Body of pancreas (tissue), 4 donors: ENCODE results near the gene RAB6B. TPM values are rescaled to one million over a fixed set of nuclear protein-coding genes. Genes with fewer than 3 reads are reported as not detected.

Experiments
- ATAC-seq: fragments of 150-250 bp; one replicate; pipeline ENCODE4 v1.9.1; 2016
- DNase-seq, 4 donors: peaks; one replicate each; pipeline ENCODE4 v3.0.0-alpha.2; 2019
- H3K27ac ChIP-seq, 4 donors: fragments of 200-600 bp; sonication (generic); 1 replicate in 3 of 4; 2 replicates in 1 of 4; pipeline versions ENCODE4 v1.5.1 to v1.6.1; 2016 to 2019; ENCODE audit warnings: mild to moderate bottlenecking in 1 of 4, mixed read lengths in 1 of 4, moderate library complexity in 1 of 4
- H3K27me3 ChIP-seq, 2 donors: fragments of 200-600 bp; sonication (generic); one replicate each; pipeline ENCODE4 v1.6.0; 2016; ENCODE audit warnings: mild to moderate bottlenecking in 1 of 2
- H3K36me3 ChIP-seq, 2 donors: fragments of 200-600 bp; sonication (generic); replicated peaks in 1 of 2; 2 replicates each; pipeline ENCODE4 v1.5.1; 2016; ENCODE audit warnings: low read depth in 2 of 2; ENCODE audit not compliant: insufficient read depth in 1 of 2
- H3K4me1 ChIP-seq: fragments of 200-600 bp; sonication (generic); one replicate; pipeline ENCODE4 v1.6.0; 2016
- H3K4me3 ChIP-seq, 2 donors: fragments of 200-600 bp; sonication (generic); 1 replicate in 1 of 2; 2 replicates in 1 of 2; pipeline ENCODE4 v1.5.1; 2016 to 2019
- H3K9me3 ChIP-seq, 3 donors: fragments of 200-600 bp; sonication (generic); 1 replicate in 2 of 3; 2 replicates in 1 of 3; pipeline ENCODE4 v1.5.1; 2016
- CTCF ChIP-seq, 7 experiments: fragments of 450-650 bp in 4 of 7; fragments of 200-600 bp in 3 of 7; sonication (generic) in 3 of 7; IDR thresholded peaks; one replicate each; pipeline ENCODE4 v1.5.1; 2016 to 2019; ENCODE audit warnings: antibody characterized with exemption in 7 of 7
- POLR2A ChIP-seq, 3 donors: fragments of 450-650 bp; IDR thresholded peaks; one replicate each; pipeline ENCODE4 v1.6.1; 2016; ENCODE audit warnings: antibody characterized with exemption in 3 of 3, mild to moderate bottlenecking in 2 of 3
- WGBS, 2 donors: methylation state at CpG; one replicate each; pipeline ENCODE4 v1.1.5; 2017; 5-methylcytosine and 5-hydroxymethylcytosine counted together
- intact Hi-C: fragments of 100-400 bp; cut with DNase I; formaldehyde crosslinking; loops from one replicate; pipeline ENCODE4 v1.15.1; 2023
- total RNA-seq, 2 donors: library from RNA; depleted of rRNA; stranded (reverse); fragments of >200 nt; gene quantifications; one replicate each; pipeline ENCODE4 v1.1.0, GENCODE V29; 2016

The RAB6B gene
- total RNA-seq, 2 donors from 2014 or later, result 2.6 to 3.0 TPM

GRCh38 chr3:133943031-133943535, 47.4 kb upstream of the RAB6B start:
- 93 to 95% methylated on average over 2 of the region's 2 CpGs for WGBS, 2 donors
- H3K27ac ChIP-seq, result peak overlapping the region in 1 of 4 donors; percentile 34
- ATAC-seq, result no peak

GRCh38 chr3:133941415-133941821, 45.7 kb upstream of the RAB6B start:
- ATAC-seq (no peak), DNase-seq (no peak)
- H3K27me3 ChIP-seq, result no peaks in the 10 kb centered on the region
- WGBS, 2 donors, result 69 to 75% methylated on average over 7 of the region's 7 CpGs
- no peak overlapping the region for H3K27ac ChIP-seq
- H3K4me3 ChIP-seq, result no peak overlapping the region
- no peaks in the 10 kb centered on the region for H3K36me3 ChIP-seq
- H3K9me3 ChIP-seq, result no peaks in the 10 kb centered on the region
- TF ChIP-seq CTCF (IDR thresholded peaks at IDR 0.05) (no peak), POLR2A (IDR thresholded peaks at IDR 0.05) (no peak)
- intact Hi-C loops, result no loop called here
- peaks cover 18% of the 10 kb centered on the region for H3K4me1 ChIP-seq

More at GRCh38 chr3:133943031-133943535, 47.4 kb upstream of the RAB6B start:
- no peaks in the 10 kb centered on the region for H3K9me3 ChIP-seq
- intact Hi-C loops, result no loop called here
- H3K4me3 ChIP-seq, result no peak overlapping the region
- DNase-seq, result no peak
- no peak for TF ChIP-seq POLR2A (IDR thresholded peaks at IDR 0.05)
- no peak for TF ChIP-seq CTCF (IDR thresholded peaks at IDR 0.05)
- H3K27me3 ChIP-seq, result no peaks in the 10 kb centered on the region
- peaks cover 18% of the 10 kb centered on the region for H3K4me1 ChIP-seq
- no peaks in the 10 kb centered on the region for H3K36me3 ChIP-seq

GRCh38 chr3:133940536-133940935, 44.9 kb upstream of the RAB6B start:
- peaks cover 18% of the 10 kb centered on the region for H3K4me1 ChIP-seq
- intact Hi-C loops, result no loop called here
- ATAC-seq (no peak), DNase-seq (no peak)
- H3K36me3 ChIP-seq, result no peaks in the 10 kb centered on the region
- no peak overlapping the region for H3K4me3 ChIP-seq
- H3K27ac ChIP-seq, result no peak overlapping the region
- 91 to 95% methylated on average over 10 of the region's 10 CpGs for WGBS, 2 donors
- no peaks in the 10 kb centered on the region for H3K9me3 ChIP-seq
- no peaks in the 10 kb centered on the region for H3K27me3 ChIP-seq
- TF ChIP-seq POLR2A (IDR thresholded peaks at IDR 0.05), result no peak
- TF ChIP-seq CTCF (IDR thresholded peaks at IDR 0.05), result no peak

- H3K36me3 ChIP-seq, result no peaks in the 10 kb centered on the region
- no peak overlapping the region for H3K27ac ChIP-seq
- WGBS, 2 donors, result 69 to 82% methylated on average over 1 of the region's 1 CpG
- no peak overlapping the region for H3K4me3 ChIP-seq
- TF ChIP-seq POLR2A (IDR thresholded peaks at IDR 0.05) (no peak), CTCF (IDR thresholded peaks at IDR 0.05) (no peak)
- intact Hi-C loops, result no loop called here
- ATAC-seq (no peak), DNase-seq (no peak)
- H3K27me3 ChIP-seq, result no peaks in the 10 kb centered on the region
- no peaks in the 10 kb centered on the region for H3K9me3 ChIP-seq
- H3K4me1 ChIP-seq, result peaks cover 16% of the 10 kb centered on the region
These were observed 43.8 kb upstream of the RAB6B start for GRCh38 chr3:133939463-133939835.

GRCh38 chr3:133938770-133939462, 43.2 kb upstream of the RAB6B start:
- H3K36me3 ChIP-seq, result no peaks in the 10 kb centered on the region
- H3K27ac ChIP-seq, result no peak overlapping the region
- TF ChIP-seq POLR2A (IDR thresholded peaks at IDR 0.05) (no peak), CTCF (IDR thresholded peaks at IDR 0.05) (no peak)
- ATAC-seq, result no peak
- DNase-seq, result no peak
- WGBS, 2 donors, result 62 to 67% methylated on average over 1 to 2 of the region's 2 CpGs
- H3K4me1 ChIP-seq, result peaks cover 10% of the 10 kb centered on the region
- no peaks in the 10 kb centered on the region for H3K9me3 ChIP-seq
- H3K27me3 ChIP-seq, result no peaks in the 10 kb centered on the region
- intact Hi-C loops, result no loop called here
- no peak overlapping the region for H3K4me3 ChIP-seq
